Measurements from ENCODE around the gene KAZN.

KAZN gene

DNA sequence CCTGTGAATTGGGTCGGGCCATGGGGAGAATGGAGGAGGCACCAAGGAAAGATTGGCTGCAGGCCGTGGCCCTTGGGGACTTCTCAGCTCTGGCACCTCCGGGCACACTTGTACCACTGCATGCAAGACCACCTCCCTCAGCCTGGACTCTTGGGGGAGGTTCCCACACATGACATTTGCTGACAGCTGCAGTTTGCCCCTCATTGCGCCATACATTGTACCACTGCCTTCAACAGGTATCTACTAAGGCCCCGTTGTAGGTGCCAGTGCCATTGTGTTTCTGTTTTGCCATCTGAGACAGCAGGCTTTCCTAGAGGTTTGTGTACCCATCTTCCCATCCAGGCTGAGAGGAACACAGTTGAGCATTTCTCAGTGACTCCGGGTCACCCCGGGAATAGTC is 395.7 kb downstream of the KAZN start:
- no peak for DNase-seq

DNA sequence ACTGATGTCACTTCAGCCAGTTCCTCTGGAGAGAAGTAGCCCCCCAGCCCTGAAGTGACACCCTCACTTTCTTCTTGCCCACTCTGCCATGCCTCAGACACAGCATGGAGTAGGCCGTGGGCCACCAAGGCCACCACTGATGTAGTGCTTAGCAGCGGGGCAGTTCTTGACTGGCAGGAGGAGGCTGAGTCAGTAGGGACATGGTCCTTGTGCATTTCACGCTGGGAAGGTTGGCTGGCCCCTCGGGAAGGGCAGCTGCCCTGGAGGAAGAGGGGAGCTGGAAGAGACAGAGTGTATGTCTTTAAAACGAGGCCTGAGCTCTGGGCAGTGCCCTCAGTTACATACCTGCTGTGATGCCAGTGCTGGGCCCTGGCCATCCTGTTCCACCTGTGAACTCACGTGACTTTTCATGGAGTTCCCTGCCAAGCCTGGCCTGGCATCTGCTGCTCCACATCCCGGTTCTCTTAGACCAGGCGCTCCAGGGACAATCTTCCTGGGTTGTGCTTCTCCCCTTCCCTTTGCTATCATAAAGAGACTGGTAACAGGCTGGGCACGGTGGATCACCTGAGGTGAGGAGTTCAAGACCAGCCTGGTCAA is 396.5 kb downstream of the KAZN start:
- DNase-seq: no peak

DNA sequence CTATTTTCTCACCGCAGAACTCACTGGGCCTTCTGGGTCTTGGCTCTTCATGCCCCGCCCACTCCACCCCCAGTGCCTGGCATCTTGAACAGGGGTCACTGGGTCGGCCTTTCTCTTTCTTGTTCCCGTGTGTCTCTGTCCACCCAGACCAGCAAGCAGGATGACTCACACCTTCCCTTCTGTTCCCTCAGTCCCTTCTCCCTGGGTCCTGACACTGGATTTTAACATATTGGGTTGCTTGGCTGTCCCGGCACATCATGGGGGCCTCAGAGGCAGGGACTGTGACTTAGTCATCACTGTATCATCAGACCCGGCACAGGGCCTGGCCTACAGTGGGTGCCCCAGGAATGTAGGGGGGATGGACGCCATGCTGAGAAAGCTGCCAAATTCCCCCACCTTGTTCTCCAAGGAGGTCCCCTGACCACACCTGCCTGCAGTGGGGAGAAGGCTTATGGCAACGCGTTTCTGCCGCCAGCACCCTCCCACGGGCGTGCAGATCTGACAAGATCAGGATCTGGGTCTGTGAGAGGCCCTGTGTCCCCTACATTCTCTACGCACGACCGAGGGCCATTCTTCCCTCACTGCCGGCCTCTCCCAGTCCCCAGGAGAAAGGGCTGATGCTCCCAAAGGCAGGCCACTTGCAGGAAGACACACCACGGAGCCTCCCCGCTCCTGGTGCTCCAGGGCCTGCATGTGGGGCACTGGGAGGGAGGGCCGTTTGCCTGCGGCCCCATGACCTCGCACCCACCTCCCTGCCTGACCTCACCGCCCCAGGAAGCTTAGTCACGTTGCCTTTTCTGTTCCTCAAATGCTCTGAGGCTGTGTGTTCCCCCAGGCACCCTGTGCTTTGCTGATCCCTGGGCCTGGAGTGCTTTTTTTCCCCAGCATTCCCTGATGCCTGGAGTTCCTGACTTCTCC is 397.9 kb downstream of the KAZN start:
- DNase-seq: no peak

DNA sequence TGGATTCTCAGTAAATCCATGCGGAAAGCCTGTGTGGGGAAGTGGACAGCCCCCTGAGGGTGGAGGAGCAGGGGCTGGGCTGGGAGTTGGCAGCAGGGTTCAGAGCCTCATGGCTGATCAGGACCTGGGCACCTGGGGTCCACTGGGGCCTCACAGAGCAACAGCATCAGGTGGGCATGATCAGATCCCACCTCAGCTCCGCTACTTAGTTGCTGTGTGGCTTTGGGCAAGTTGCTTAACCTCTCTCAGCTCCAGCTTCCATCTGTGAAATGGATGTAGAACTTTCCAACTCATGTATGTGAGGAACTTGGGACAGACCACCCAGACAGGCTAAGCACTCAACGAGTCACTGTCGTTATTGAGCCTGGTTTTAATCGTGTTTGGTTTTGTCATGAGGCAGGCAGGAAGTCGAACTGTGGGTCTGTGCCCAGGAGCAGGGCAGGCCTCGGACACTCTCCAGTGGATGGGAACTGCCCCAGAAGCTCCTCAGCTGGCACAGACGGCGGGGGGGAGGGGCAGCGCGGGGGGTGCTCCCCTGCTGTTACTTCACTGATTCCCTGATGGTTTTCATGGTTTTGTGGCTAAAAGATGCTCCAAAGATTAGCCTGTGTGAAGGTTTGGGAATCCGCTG is 399.3 kb downstream of the KAZN start:
- DNase-seq: no peak

DNA sequence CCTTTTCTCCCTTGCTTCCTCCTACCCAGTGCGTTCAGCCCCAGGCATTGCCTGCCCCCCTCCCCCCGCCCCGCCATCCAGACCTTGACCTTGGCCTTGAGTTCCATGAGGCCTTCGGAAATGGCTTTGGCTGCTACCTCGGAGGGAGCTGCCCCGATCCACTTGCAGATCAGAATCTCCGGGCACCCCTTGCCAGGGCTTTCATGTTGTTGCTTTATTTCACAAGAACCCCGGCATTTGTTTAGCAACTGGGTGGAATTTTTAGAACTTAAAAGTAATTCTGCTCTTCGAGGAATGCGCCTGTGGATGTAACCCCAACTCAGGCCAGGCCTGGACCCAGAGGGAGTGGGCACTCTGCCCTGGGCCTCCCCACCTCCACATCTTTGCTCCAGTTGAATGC is 401.0 kb downstream of the KAZN start:
- no peak for DNase-seq

DNA sequence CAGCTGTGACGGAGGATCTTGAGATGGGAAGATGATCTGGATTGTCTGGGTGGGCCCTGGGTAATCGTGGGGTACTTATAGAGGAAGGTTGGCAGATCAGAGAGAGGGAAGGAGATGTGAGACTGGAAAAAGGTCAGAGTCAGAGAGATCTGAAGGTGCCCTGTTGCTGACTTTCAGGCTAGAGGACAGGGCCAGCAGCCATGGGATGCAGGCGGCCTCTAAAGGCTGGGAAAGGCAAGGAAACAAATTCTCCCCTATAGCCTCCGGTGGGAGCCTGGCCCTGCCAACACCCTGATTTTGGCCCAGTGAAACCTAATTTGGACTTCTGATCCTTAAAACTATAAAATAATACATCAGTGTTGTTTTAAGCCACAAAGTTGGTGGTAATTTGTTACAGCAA is 401.5 kb downstream of the KAZN start:
- no peak for DNase-seq

DNA sequence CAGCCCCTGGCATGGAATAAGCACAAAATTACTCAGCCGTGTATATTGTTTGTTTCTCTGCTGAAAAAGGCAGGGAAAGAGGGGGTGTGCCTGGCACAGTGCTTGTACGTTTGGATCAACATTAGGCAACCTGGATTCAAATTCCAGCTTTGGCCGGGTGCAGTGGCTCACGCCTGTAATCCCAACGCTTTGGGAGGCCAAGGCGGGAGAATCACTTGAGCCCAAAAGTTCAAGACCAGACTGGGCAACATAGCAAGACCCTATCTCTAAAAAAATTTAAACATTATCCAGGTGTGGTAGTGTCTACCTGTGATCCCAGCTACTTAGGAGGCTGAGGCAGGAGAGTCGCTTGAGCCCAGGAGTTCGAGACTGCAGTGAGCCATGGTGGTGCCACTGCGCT is 402.2 kb downstream of the KAZN start:
- no peak for DNase-seq

DNA sequence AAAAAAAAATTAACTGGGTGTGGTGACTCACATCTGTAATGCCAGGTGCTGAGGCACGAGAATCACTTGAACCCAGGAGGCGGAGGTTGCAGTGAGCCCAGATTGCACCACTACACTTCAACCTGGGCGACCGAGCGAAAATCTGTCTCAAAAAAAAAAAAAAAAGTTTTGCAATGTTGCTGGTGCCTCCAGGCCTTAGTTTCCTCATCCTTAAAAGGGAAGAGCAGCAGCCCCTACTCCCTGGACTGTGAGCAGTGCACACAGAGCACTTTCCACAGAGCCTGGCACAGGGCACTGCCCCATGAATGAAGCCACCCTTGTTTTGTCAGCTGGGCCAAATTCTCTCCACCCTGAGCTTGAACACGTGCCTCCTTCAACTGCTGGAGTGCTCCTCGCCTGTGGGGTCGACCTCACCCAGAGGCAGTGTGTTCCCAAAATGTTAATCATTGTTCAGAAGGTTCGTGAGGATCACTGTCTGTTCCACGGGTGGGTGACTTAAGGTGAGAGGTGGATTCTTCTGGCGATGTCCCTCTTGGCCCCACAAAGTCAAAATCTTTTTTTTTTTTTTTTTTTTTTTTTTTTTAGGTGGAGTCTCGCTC is 402.9 kb downstream of the KAZN start:
- no peak for DNase-seq

DNA sequence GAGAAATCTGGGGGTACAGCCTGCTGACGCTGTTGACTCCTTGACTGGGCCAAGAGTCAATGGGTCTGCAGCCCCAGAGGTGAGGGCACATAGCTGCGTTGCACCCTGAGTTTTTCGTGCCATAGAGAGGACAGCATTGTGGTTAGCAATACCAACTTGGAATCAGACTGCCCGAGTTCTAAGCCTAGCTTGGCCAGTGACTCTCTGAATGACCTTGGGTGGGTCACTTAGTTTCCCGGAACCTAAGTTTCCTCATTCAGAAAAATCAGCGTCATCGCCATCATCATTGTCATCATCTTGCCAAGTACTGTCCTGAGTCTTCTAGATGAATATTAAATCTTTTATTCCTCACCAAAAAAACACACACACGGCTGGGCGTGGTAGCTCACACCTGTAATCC is 403.8 kb downstream of the KAZN start:
- no peak for DNase-seq

DNA sequence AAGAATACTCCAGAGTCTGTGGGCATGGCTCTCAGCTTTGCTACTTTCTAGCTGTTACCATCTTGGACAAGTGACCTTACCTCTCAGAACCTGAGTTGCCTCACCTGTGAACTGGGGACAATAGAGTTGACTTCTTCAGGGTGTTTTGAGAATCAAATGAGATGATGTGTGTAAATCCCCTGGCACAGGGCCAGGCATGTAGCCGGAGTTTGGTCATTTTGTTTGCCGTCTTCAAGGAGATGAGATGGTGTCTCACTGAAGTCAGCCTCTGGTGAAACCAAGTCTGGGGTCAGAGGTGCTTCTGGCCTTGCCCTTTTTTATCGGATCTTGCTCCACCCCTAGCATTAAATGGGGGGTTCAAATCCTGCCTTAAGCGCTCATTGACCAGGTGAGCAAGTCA is 405.9 kb downstream of the KAZN start:
- no peak for DNase-seq

DNA sequence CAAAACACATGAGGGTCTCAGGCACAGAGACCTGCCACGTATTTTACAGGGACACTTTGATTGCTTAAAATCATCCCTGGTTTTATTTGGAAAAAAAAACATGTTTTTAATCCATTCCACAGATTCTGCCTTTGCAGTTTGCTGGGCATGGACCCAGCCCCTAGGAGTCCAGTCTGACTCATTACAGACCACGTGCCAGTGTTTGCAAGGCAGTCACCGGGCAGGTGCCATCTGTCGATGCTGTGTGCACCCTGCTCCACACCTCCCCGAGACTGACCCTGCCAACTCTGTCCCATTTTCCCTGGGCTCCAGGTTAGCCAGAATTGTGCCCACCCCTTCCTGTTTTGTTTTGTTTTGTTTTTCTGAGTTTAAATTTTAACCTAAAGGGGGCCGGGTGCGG is 406.6 kb downstream of the KAZN start:
- DNase-seq: no peak

DNA sequence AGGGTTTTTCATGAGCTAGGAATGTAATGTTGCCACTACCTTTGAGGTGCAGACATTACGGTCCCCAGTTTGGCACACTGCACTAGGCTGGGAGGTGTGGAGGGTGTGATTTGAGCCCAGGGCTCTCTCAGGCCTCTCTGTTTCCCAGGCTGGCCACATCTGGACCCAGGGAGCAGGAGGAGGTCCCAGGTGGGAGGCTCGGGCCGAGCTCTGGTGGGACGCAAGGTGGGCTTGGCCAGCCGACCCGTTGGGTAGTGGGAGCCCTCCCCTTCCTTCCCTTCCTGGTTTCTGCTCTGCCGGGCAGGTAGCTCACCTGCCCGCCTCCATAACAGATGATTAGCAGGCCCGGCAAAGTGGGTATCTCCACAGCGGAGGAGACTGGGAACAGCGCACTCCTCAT is 408.9 kb downstream of the KAZN start:
- DNase-seq: no peak

DNA sequence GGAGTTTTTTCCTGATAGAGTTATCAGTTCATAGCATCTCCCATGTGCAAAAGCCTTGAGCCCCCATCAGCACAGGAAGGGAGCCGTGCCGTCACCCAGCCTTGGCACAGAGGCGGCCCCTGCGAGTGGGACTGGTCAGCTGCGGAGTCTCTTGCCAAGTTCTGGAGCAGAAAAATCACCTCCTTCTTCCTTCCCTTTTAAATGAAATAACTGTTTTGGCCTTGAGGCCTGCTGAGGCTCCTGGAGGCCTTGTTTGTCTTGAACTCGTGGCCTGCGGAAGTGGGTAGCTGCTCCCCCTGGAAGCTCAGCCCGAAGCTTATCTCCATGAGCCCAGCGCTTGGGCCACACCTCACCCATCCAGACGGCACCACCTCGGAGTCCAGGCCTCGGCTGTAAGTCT is 409.4 kb downstream of the KAZN start:
- DNase-seq: no peak

DNA sequence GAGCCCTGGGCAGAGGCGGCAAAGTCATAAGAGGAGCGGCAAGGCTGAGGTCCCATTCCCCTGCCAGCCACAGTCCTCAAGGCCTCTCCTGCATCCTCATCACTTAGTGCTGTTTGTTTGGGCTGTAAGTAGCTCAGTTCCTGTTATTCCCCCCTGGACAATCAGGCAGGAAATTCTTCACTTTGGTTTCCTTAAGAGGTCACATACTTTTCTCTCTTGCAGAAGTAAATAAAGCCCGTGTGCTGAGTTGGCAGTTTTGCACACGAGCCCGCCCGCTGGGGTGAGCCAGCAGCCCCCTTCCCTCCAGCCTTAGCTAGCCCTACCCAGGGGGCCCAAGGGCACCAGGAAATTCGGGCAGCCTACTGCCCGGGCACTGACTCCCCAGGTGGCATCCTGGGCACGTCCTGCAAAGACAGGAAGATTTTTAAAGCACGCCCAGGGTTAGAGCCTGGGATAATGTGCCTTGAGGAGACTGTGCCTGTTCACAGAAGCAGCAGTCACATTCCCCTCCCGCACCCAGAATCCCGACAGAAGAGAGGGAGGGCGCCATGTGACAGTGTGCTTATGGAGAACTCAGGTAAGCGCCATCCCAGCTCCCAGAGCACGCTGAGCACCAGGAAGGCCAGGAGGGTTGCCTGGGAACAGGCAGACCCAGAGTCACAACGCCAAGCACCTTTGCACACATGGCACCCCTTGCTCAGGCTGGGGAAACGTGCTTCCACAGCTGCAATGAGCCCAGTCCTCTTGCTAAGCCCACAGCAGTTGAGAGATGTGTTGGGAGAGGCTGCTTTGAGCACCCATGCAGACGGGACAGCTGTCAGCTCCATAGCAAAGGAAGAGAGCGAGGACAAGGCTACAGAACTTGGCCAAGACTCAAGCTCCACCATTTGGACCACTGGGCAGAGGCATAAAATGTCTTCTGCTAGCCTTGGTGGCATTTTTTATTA is 410.6 kb downstream of the KAZN start:
- DNase-seq: no peak

DNA sequence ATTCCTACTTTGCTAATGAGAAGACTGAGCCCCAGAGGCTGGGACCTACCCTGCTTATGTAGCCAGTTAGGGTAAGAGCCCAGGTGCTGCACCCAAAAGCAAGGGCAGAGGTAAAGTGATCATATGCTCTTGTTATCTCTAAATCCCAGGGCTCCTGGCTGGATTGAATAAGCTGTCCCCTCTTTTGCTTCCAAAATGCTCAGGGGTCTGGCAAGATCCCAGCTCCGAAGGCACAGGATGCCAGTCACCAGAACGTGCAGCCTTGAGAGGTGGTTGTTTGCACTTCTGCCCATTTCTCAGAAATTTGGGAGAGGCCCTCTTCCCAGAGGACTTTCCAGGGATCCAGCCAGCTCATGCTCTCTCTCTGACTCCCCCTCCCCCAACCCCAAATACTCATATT is 412.7 kb downstream of the KAZN start:
- DNase-seq: no peak

DNA sequence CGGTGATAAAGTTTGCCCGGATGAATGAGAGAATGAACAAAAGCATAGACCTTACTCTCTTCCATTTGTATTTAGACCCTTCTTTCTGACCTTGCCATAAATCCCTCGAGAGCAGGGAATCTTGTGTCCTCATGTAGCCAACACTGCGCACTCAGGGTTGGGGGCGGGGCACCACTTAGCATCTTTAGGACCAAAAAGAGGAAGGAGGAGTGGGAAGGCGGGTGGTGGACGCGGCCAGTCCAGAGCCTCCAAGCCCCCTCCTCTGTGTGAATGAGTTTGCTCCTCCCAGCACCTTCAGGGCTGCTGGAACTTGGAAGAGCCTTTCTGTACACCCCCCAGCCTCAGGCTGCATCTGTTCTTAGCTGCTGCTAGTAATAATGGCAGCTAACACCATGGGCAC is 413.2 kb downstream of the KAZN start:
- no peak for DNase-seq

DNA sequence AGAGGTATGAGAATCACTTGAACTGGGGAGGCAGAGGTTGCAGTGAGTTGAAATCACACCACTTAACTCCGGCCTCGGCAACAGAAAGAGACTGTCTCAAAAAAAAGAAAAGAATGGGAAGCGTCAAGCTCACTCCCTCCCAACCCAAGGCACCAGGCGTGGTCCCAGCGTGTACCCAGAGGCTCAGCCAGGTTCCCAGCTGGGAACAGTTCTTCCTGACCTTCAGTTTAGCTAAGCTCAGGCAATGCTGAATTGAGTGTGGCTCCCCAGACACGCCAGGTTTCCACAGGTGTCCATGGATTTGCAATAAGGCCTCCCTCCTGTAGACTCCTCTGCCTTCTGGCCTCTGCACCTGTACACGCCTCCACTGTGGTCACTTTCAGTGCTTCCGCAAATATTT is 414.3 kb downstream of the KAZN start:
- DNase-seq: no peak

DNA sequence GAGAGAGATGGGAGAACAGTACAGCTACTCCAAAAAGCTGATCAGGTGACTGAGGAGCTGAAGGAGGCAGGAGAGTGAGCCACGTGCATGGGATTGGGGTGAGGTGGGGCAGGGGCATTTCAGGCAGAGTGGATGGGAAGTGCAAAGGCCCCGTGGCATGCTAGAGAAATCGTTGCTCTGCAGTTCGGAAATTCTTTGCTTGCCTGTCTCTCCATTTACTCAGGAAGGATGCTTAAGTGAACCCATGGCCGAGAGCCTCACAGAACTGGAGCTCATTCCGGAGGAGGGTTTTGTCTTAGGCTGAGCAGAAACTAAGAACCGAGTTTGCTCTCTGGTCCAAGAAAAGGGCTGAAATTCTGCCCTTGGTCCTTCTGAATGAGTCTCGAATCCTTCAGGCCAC is 415.3 kb downstream of the KAZN start:
- DNase-seq: no peak

DNA sequence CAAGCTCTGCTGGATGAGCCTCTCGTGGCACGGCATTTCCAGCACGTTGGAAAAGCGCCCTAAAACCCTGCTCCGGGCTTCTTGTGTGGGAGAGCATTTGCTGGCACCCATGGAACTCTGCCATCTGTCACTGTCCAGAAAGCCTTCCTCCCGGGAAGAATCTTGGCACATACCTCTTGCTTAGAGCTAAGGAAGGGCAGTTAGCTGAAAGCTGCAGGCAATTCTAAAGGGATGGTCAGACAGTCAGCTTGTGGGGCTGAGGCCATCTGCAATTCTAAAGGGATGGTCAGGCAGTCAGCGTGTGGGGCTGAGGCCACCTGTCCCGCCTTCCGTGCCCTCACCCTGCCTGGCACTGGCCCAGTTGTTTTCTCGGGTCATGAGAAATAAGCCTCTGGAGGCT is 416.0 kb downstream of the KAZN start:
- DNase-seq: no peak

DNA sequence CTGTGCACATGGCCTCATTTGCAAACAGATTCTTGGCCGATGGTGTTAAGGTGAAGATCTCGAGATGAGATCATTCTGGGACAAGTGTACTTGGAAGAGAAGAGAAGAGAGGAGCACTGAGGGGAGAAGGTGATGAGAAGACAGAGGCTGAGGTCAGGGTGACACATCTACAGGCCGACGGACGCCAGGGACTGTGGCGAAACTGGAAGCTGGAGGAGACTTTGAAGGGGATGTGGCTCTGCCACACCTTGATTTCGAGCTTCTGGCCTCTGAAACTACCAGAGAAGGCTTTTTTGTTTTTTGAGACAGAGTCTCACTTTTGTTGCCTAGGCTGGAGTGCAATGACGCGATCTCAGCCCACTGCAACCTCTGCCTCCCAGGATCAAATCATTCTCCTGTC is 417.5 kb downstream of the KAZN start:
- no peak for DNase-seq

DNA sequence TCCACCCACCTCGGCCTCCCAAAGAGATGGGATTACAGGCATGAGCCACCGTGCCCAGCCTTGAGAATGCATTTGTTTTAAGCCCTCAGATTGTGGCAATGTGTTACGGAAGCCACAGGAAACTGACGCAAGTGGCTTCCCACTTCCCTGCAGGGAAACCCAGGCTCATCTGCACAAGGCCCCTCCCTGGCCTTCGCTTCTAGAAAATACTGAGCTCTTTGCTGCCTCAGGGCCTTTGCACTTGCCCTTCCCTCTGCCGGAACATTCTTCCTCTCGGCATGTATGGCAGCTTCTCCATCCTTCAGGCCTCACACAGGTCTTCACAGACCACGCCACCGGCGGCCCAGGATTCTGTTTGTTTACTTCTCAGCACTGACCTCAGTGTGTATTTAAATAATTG is 418.0 kb downstream of the KAZN start:
- no peak for DNase-seq

DNA sequence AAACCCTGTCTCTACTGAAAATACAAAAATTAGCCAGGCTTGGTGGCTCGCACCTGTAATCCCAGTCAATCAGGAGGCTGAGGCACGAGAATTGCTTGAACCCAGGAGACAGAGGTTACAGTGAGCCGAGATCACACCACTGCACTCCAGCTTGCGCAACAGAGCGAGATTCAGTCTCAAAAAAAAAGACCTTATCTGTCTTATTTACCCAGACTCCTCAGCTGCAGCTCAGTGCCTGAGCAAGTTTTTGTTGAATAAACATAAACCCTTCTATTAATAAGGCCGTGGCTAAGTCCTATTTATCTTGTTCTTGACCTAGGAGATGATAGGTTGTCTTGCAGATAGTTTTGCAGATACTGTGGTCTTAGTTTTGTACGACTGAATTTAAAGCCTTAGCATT is 418.6 kb downstream of the KAZN start:
- DNase-seq: no peak

DNA sequence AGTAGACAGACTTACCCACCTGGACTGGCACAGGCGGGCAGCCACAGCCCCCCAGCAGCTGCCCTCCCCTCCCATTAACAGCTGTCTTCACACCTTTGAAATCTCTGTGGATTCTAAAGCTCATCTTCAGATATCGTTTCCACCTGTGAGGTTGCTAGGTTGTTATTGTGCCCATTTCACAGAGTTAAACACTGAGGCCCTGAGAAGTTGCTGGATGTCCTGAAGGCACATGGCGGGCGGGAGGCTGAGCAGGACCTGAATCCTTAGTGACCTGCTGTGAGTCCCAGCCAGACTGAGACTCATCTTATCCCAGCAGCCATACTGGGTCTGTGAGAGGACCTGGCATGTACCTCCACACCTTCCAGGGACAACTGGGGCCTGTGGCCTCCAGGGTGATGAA is 420.3 kb downstream of the KAZN start:
- DNase-seq: no peak

All from central memory CD4-positive, alpha-beta T cell (primary cell).